CD14-positive monocyte (primary cell): ENCODE measurements around the gene ATF4. TPM values are rescaled to one million over a fixed set of nuclear protein-coding genes. Genes with fewer than 3 reads are reported as not detected.

ENCODE experiments used
- DNase-seq, 3 donors: peaks; one replicate each; pipeline ENCODE4 v3.0.0-alpha.2; 2011 to 2022
- H2AFZ ChIP-seq: 2 replicates; pipeline ENCODE4 v1.6.0; 2012; ENCODE audit warnings: mild to moderate bottlenecking, low read depth, low read length, inconsistent platforms; ENCODE audit not compliant: insufficient read depth, poor library complexity, severe bottlenecking
- H3K27ac ChIP-seq, 2 donors: 1 replicate in 1 of 2; 2 replicates in 1 of 2; pipeline ENCODE4 v1.5.1; 2012 to 2013; ENCODE audit warnings: low read length in 2 of 2, control low read depth in 1 of 2, inconsistent platforms in 1 of 2, low read depth in 1 of 2, mild to moderate bottlenecking in 1 of 2
- H3K27me3 ChIP-seq, 2 donors: one replicate each; pipeline versions ENCODE4 v1.6.0 to v1.6.1; 2011 to 2013; ENCODE audit warnings: low read length in 2 of 2; ENCODE audit not compliant: control insufficient read depth in 2 of 2, insufficient read depth in 2 of 2
- H3K36me3 ChIP-seq, 2 donors: replicated peaks in 1 of 2; 1 replicate in 1 of 2; 2 replicates in 1 of 2; pipeline versions ENCODE4 v1.5.1 to v1.6.1; 2012 to 2013; ENCODE audit warnings: low read length in 2 of 2, control low read depth in 1 of 2, inconsistent platforms in 1 of 2, mild to moderate bottlenecking in 1 of 2; ENCODE audit not compliant: insufficient read depth in 2 of 2, control insufficient read depth in 1 of 2
- H3K4me1 ChIP-seq, 2 donors: 1 replicate in 1 of 2; 2 replicates in 1 of 2; pipeline versions ENCODE4 v1.5.1 to v1.6.1; 2012 to 2013; ENCODE audit warnings: low read length in 2 of 2, control low read depth in 1 of 2, inconsistent platforms in 1 of 2, mild to moderate bottlenecking in 1 of 2, moderate library complexity in 1 of 2; ENCODE audit not compliant: insufficient read depth in 2 of 2, control insufficient read depth in 1 of 2
- H3K4me2 ChIP-seq: replicated peaks from 2 replicates; pipeline ENCODE3; 2012; ENCODE audit warnings: low read length, moderate library complexity, mild to moderate bottlenecking; ENCODE audit not compliant: poor library complexity, severe bottlenecking; ENCODE audit errors: extremely low read depth
- H3K4me3 ChIP-seq, 3 experiments: fragments of 200-600 bp in 1 of 3; sonication (generic) in 1 of 3; replicated peaks in 1 of 3; 1 replicate in 2 of 3; 2 replicates in 1 of 3; pipeline ENCODE4 v1.5.1; 2011 to 2013; ENCODE audit warnings: low read length in 3 of 3, mild to moderate bottlenecking in 3 of 3, control low read depth in 2 of 3, low read depth in 2 of 3, inconsistent platforms in 1 of 3, moderate library complexity in 1 of 3
- H3K79me2 ChIP-seq: 2 replicates; pipeline ENCODE4 v1.6.0; 2012; ENCODE audit warnings: mild to moderate bottlenecking, control low read depth, inconsistent platforms, low read length, moderate library complexity; ENCODE audit not compliant: insufficient read depth
- H3K9ac ChIP-seq: 2 replicates; pipeline ENCODE4 v1.6.0; 2017; ENCODE audit warnings: low read length, mild to moderate bottlenecking; ENCODE audit not compliant: insufficient read depth, poor library complexity, severe bottlenecking
- H3K9me3 ChIP-seq, 2 donors: replicated peaks in 1 of 2; 1 replicate in 1 of 2; 2 replicates in 1 of 2; pipeline versions ENCODE4 v1.5.1 to v1.6.1; 2012 to 2013; ENCODE audit warnings: low read length in 2 of 2, control low read depth in 1 of 2; ENCODE audit not compliant: control insufficient read depth in 1 of 2, insufficient read depth in 1 of 2
- H4K20me1 ChIP-seq: 2 replicates; pipeline ENCODE4 v1.6.0; 2012; ENCODE audit warnings: mild to moderate bottlenecking, low read length, control low read depth, moderate library complexity; ENCODE audit not compliant: insufficient read depth
- H3K27ac Mint-ChIP-seq, 7 donors: one replicate each; pipeline ENCODE4 v1.8.0; 2020; ENCODE audit warnings: mild to moderate bottlenecking in 7 of 7, mixed read lengths in 7 of 7, moderate library complexity in 6 of 7, inconsistent platforms in 2 of 7
- H3K27me3 Mint-ChIP-seq, 3 donors: one replicate each; pipeline ENCODE4 v1.8.0; 2021 to 2022; ENCODE audit warnings: low read depth in 3 of 3, mild to moderate bottlenecking in 3 of 3, mixed read lengths in 3 of 3, moderate library complexity in 3 of 3, inconsistent platforms in 1 of 3
- H3K36me3 Mint-ChIP-seq, 2 donors: one replicate each; pipeline ENCODE4 v1.8.0; 2020; ENCODE audit warnings: mixed read lengths in 2 of 2, inconsistent platforms in 1 of 2, mild to moderate bottlenecking in 1 of 2
- H3K4me1 Mint-ChIP-seq: one replicate; pipeline ENCODE4 v1.8.0; 2020; ENCODE audit warnings: mild to moderate bottlenecking, mixed read lengths
- H3K4me3 Mint-ChIP-seq, 2 donors: one replicate each; pipeline ENCODE4 v1.8.0; 2020; ENCODE audit warnings: mild to moderate bottlenecking in 2 of 2, mixed read lengths in 2 of 2, moderate library complexity in 1 of 2
- H3K9me3 Mint-ChIP-seq, 7 donors: one replicate each; pipeline ENCODE4 v1.8.0; 2020 to 2022; ENCODE audit warnings: mixed read lengths in 7 of 7, mild to moderate bottlenecking in 6 of 7, moderate library complexity in 6 of 7, inconsistent platforms in 2 of 7
- CTCF ChIP-seq: fragments of 200-600 bp; IDR thresholded peaks from one replicate; pipeline ENCODE4 v1.8.0; 2022; ENCODE audit warnings: antibody characterized with exemption, mild to moderate bottlenecking
- WGBS: methylation state at CpG from one replicate; pipeline ENCODE4 v1.1.5; 2013; ENCODE audit warnings: missing lambda C conversion rate; ENCODE audit not compliant: insufficient coverage; 5-methylcytosine and 5-hydroxymethylcytosine counted together
- intact Hi-C, 2 donors: fragments of 100-400 bp; cut with micrococcal nuclease; formaldehyde crosslinking; loops; one replicate each; pipeline versions ENCODE4 v1.15.0 to v1.15.1; 2023
- polyA plus RNA-seq, 3 donors: library from polyadenylated mRNA; depleted of rRNA in 1 of 3; unstranded in 2 of 3; stranded (reverse) in 1 of 3; fragments of 300-500 nt in 2 of 3; fragments of >200 nt in 1 of 3; fragmentation: Illumina TruSeq in 2 of 3; gene quantifications; 1 replicate in 2 of 3; 2 replicates in 1 of 3; pipeline ENCODE4 v1.2.3, GENCODE V29; 2012 to 2021

ATF4 gene
- polyA plus RNA-seq, 3 donors: 55.1 to 606 (median 59.0) TPM

DNA sequence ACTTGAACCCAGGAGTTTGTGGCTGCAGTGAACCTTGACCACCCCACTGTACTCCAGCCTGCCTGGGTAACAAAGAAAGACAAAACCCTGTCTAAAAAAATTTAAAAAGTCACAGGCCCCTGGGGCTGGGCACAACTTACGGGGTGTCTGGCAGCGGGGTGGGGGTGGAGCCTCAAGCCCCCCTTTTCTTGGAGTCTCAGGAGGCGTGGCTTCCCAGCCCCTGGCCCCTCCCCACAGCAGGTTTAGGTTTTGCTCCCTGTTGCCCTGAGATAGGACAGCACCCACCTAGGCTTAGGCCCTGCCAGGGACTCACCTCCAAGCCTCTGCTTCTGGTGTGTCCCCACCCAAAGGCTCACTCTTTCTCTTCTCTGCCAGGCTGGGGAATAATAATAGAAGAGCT is 41.1 kb upstream of the ATF4 start:
- H3K36me3 Mint-ChIP-seq: no peaks in the 10 kb centered on the region
- H3K27me3 Mint-ChIP-seq: peaks cover 2 to 3% (median 2%) of the 10 kb centered on the region in 3 donors
- Histone ChIP-seq H3K4me2 (no peak overlapping the region), H3K4me3 (no peak overlapping the region), H3K9ac (no peak overlapping the region), H3K9me3 (no peaks in the 10 kb centered on the region), H3K27ac (no peak overlapping the region), H2AFZ (no peak overlapping the region), H3K27me3 (no peaks in the 10 kb centered on the region), H3K79me2 (no peaks in the 10 kb centered on the region), H4K20me1 (no peaks in the 10 kb centered on the region), H3K36me3 (no peaks in the 10 kb centered on the region), H3K4me1 (no peaks in the 10 kb centered on the region)
- H3K27ac Mint-ChIP-seq: no peak overlapping the region
- no peaks in the 10 kb centered on the region for H3K9me3 Mint-ChIP-seq
- H3K4me3 Mint-ChIP-seq: no peak overlapping the region
- intact Hi-C loops: no loop called here
- no peaks in the 10 kb centered on the region for H3K4me1 Mint-ChIP-seq
- 86% methylated on average over 2 of the region's 3 CpGs for WGBS
- DNase-seq: no peak
- TF ChIP-seq CTCF: no peak

DNA sequence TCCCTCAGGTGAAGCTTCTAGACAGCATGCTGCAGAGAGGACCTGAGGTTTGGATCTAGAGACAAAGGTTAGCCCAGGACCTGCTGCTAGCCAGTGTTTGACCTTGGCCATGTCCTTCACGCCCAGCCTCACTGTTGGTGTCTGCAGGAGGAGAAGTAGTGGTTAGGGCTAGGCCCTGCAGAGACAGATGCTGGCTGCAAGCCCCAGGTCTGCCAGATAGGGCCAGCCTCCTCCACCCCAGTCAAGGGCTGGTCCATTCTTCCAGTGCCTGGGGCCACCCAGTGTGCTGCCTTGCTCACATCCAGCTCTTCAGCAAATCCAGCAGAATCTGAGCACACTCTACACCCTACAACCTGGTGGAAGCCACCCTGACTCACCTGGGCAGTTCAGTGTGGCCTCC is 39.8 kb upstream of the ATF4 start:
- Histone ChIP-seq H3K4me2 (no peak overlapping the region), H3K36me3 (no peaks in the 10 kb centered on the region), H3K9ac (no peak overlapping the region), H3K4me3 (no peak overlapping the region), H3K4me1 (no peaks in the 10 kb centered on the region), H3K79me2 (no peaks in the 10 kb centered on the region), H3K27me3 (no peaks in the 10 kb centered on the region), H3K27ac (no peak overlapping the region), H3K9me3 (no peaks in the 10 kb centered on the region), H4K20me1 (no peaks in the 10 kb centered on the region), H2AFZ (no peak overlapping the region)
- Mint-ChIP-seq H3K27ac (no peak overlapping the region), H3K9me3 (peaks cover 0 to 2% (median 0%) of the 10 kb centered on the region in 7 donors), H3K4me1 (no peaks in the 10 kb centered on the region), H3K27me3 (peaks cover 2 to 3% (median 2%) of the 10 kb centered on the region in 3 donors), H3K4me3 (no peak overlapping the region), H3K36me3 (no peaks in the 10 kb centered on the region)
- TF ChIP-seq CTCF: no peak
- intact Hi-C loops: no loop called here
- DNase-seq: no peak
- WGBS: no CpG with 5 or more reads among the region's 1 CpG
